HG03439 (cell line): Measurements from ENCODE around the gene MAPK8IP2.
"Not testable (repeated sequence)": the region's sequence is repeated elsewhere in the genome, so short reads cannot be mapped to it uniquely, and the experiment has no call there.

Source experiments
- ATAC-seq: cut with Tn5 transposase; IDR thresholded peaks from one replicate; pipeline ENCODE4 v1.9.1; 2021; ENCODE audit warnings: mild to moderate bottlenecking, moderate library complexity; ENCODE audit not compliant: unreplicated experiment

Gene MAPK8IP2

GRCh38 chr22:50633771-50634170 lies 33.2 kb downstream of the MAPK8IP2 start:
- ATAC-seq: no peak

- no peak for ATAC-seq
Observed at GRCh38 chr22:50635591-50635990, 35.0 kb downstream of the MAPK8IP2 start.

GRCh38 chr22:50640296-50640695 lies 39.7 kb downstream of the MAPK8IP2 start:
- not testable (repeated sequence) for ATAC-seq

GRCh38 chr22:50640857-50641647 lies 40.5 kb downstream of the MAPK8IP2 start:
- ATAC-seq: no peak

DNA sequence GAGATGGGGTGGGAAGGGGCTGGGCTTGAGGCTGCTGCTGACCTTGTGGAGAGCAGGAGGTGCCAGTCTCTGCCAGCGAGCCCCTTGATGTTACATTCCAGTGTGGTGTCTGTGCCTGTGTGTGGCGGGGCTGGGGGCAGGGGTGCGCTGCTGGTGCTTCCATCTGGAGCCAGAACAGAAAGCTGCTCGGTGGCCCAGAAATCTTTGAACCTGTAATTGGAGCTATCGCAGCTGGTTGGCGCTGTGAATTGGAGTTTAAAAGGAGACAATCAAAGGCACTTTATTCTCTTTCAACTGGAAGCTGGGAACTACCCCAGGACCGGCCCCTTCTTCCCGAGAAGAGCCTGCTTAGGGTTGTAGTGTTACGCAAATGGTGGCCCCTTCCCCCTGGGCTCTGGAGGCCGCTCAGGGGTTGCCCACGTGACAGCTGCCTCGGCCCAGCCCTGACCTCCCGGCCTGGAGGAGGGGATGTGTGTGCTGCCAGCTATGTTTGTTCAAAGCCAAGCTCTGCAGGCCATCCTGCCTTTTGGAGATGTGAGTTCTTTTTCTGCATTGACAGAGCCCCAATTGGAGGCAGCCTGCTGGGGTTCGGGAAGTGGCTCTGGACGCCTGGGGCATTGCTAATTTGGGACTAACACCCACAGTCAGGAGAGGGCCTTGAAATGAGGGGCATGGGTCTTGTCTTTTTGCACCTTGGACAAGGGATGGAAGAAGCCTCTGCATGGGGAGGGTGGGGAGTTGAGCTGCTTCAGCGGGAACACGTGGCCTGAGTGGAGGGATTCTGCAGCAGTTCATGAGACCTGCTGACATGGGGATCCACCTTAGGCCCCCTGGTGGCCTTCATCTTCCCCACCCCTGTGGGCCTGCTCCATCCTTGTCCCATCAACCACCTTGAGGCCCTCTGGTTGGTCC lies 41.4 kb downstream of the MAPK8IP2 start:
- no peak for ATAC-seq

- not testable (repeated sequence) for ATAC-seq
Observed at GRCh38 chr22:50643021-50643820, 42.6 kb downstream of the MAPK8IP2 start.

GRCh38 chr22:50643821-50644101 lies 43.2 kb downstream of the MAPK8IP2 start:
- ATAC-seq: not testable (repeated sequence)

DNA sequence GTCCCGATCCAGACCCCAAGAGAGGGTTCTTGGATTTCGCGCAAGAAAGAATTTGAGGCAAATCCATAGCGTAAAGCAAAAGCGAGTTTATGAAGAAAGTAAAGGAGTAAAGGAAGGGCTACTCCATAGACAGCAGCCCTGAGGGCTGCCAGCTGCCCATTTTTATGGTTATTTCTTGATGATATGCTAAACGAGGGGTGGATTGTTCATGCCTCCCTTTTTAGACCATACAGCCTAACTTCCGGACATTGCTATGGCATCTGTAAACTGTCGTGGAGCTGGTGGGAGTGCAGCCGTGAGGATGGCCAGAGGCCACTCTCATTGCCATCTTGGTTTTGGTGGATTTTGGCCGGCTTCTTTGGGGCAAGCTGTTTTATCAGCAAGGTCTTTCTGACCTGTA lies 52.7 kb downstream of the MAPK8IP2 start:
- no peak for ATAC-seq

GRCh38 chr22:50654664-50655063 lies 54.1 kb downstream of the MAPK8IP2 start:
- not testable (repeated sequence) for ATAC-seq

DNA sequence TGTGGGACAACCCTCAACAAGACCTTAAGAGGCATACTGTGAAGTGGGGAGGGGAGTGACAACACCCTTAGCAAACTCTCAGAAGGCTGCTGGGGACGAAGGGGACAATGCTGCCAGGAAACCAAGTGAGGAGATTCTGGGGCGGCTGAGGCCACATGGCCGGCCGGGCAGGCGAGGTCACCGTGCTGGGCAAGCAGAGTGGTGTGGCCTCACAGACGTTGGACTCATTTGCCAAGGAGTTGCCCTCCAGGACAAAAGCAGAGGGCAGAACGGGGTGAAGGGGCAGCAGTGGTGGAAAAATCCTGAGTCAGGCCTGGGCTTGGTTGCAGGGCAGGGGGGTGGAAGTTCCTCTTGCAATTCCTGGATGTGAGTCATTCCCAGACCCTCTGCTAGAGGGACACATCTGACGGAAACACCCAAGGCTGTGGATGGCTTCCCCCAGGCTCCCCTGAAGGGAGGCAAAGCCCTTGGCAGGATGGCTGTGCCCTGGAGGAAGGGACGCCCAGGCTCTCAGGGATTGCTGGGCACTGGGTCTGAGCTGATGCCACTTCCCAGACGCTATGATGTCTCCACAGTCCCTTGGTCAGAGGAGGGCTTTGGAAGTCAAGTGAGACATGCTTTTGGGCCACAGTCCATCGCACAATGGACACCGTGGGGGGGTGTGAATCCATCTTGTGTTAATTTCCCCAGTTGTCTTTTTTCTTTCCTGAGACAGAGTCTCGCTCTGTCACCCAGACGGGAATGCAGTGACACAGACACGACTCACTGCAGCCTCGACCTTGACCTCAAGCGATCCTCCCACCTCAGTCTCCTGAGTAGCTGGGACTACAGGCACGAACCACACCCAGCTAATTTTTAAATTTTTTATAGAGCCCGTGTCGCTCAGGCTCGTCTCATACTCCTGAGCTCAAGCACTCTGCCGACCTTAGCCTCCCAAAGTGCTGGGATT lies 55.8 kb downstream of the MAPK8IP2 start:
- no peak for ATAC-seq

DNA sequence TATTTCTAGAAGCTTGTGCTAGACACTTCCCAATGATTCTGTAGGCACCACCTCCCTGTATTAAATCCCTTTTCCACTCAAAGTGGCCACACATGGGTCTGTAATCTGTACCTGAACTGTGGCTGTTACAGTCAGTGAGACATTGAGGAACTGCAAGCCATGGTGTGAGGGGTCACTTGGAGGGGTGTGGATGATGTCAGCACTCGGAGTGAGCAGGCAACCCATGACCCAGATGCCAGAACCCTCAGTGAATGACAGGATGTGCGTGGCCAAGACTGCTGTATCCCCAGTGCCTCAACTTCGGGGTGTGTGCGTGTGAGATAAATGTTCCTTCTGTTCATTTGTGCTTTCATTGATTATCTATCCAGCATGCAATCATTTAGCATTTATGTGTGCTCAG lies 57.3 kb downstream of the MAPK8IP2 start:
- ATAC-seq: no peak

DNA sequence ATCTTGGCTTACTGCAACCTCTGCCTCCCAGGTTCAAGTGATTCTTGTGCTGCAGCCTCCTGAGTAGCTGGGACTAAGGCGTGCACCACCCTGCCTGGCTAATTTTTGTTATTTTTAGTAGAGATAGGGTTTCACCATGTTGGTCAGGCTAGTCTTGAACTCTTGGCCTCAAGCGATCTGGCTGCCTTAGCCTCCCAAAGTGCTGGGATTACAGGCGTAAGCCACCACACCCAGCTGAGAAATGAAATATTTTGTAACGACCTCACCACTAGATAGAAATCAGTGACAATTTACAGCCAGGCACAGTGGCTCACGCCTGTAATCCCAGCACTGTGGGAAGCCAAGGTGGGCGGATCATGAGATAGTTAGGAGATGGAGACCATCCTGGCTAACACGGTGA lies 59.1 kb downstream of the MAPK8IP2 start:
- ATAC-seq: not testable (repeated sequence)

- ATAC-seq: no peak
Observed at GRCh38 chr22:50660306-50660705, 59.7 kb downstream of the MAPK8IP2 start.
